ENCODE measurements around the gene MCOLN2.
"Not testable (repeated sequence)": the region's sequence is repeated elsewhere in the genome, so short reads cannot be mapped to it uniquely, and the experiment has no call there.

Gene MCOLN2

DNA sequence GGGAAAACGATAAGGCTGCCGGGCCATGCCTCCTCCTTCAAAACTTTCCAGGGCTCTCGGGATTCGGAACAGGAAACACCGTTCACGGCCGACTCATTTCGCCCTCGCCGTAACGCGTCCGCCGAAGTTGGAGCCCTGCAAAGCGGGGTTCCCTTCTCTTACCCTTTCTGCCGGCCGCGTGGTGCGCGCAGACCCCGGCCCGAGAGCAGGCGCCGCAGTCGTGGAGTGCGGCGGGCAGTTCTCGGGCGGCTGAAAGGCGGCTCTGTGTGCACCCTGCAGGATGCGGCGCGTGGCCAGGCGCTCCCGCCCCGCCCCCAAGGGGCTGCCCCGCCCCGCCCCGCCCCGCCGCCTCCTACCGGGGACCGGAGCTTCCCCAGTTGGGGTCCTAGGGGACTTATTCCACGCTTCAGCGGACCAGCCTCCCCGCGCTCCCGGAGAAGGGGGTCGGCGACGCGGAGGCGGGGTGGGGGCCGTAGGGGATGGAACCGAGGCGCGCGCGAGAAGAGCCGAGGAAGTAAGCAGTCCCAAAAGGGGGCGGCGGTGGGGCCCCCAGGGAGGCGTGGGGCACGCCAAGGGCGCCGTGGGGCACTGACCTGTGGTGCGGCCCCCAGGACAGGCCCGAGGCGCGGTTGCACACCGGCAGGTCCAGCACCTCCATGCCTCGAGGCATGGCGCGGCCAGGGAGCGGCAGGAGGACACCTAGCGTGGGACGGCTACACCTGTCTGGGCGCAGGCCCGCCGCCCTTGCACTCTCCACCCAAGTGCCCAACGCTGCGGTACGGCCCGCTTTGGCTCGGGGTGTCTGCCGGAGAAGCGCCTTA, at the start of gene MCOLN2:
MCOLN2 (minus strand) TSS at position 268 of the 821 bp plus-strand sequence; CDS start at position 27, 241 bp downstream.
- peak; percentile 43 for DNase-seq

DNA sequence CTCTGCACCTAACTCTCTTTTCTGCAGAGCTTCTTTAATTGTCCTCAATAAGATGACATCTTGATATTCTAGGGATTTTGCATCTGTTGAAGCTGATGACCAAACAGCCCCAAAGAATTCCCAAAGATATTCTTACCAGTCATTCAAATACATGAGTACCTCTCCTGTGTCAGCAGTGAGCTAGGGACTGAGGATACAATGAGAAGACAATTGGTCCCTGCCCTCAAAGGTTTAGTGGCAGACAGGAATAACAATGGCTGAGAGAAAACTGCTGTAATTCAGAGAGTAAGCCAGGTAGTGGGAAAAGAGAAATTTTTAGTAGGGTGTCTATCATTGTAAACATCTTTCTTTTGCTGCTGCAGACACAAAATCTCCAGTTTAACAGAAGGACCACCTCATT, 45.5 kb upstream of the MCOLN2 start:
- DNase-seq: no peak

DNA sequence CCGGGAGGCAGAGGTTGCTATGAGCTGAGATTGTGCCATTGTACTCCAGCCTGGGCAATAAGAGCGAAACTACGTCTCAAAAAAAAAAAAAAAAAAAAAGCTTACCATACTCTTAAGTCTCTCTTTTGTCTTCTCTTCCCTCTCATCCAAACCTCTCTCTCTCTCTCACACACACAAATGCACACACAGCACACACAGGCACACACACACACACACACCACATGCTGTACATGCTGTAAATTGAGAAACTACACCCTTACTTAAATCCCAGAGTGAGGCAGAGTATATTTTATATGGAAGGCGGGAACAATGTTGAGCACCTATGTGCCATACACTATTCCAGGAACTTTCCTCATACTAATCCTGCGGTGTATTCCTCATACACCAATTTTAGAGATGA, 44.9 kb upstream of the MCOLN2 start:
- DNase-seq: no peak

DNA sequence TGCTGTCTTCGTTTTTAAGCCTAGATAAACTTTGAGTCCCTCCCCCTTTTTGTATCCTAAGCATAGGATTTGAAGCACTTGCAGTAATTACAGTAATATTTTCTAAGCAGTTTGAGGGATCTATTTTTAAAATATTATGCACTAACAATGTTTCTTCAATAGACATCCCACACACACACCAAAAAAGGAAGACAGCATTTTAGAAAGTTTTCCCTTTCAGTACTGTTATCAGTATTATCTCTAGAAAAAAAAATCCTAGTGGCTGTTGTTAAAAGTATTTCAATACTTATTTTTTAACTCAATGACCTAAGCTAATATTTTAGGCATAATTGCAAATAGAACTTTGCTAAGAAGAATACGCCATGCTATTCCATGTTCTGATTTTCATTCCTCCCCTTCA, 36.3 kb upstream of the MCOLN2 start:
- no peak for DNase-seq

DNA sequence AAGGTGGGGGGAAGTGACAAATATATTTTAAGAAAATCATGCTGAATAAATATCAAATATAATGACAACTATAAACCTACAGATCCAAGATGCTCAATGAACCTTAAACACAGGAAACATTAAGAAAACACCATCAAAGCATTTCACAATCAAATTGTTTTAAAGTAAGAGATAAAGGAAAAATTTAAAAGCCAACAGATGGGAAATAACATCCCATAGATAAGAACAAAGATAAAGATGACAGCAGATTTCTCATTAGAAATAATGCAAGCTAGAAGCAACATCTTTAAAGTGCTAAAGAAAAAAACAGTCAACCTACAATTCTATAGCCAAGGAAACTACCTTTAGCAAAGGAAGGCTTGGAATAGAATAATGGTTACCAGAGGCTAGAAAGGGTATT, 33.6 kb upstream of the MCOLN2 start:
- DNase-seq: no peak

DNA sequence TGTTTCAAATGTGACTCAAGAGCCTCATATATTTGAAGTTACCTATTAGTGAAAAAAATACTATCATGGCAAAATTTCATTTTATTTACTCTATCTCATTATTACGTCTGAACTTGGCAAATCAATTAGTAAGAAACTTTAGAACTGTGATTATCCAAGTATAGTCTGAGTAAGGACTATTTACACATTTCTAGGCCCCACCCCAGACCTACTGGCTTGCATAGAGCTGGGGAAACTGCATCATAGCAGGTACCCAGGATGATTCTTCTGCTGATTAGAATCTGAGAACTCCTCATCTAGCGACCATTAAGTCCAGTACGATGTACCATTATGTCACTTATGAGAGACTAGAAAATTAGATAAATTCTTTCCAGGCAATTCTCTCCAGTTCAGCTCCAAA, 31.2 kb upstream of the MCOLN2 start:
- DNase-seq: no peak

DNA sequence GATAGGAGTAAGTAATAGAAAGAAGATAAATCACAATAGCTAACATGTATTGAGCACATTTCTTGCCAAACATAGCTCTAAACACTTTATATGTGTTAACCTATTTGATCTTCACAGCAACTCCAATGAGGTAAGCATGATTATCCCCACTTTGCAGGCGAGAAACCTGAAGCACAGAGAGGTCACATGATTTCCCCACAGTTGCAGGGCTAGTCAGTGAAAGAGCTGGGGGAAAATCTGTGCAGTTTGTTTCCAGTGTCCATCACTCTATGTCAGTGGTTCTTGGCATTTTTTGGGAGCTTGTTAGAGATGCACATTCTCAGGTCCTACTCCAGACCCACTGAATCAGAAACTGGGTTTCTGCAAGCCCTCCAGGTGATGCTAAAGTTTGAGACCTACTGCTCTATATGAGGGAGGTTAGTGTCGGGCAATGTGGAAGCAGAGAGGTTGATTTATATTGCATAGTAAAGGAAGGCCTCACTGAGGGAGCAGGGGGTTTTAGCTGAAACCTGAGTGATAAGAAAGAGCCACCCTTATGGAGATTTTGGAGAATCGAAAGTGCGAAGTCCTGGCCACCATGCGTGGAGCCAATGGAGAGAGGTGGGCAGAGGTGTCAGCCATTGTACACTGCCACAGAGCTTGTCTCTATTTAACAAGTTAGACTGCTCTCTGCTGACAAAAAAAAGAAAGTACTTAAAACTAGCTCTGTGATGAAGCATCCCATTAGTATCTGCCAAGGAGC, 30.5 kb upstream of the MCOLN2 start:
- DNase-seq: no peak

DNA sequence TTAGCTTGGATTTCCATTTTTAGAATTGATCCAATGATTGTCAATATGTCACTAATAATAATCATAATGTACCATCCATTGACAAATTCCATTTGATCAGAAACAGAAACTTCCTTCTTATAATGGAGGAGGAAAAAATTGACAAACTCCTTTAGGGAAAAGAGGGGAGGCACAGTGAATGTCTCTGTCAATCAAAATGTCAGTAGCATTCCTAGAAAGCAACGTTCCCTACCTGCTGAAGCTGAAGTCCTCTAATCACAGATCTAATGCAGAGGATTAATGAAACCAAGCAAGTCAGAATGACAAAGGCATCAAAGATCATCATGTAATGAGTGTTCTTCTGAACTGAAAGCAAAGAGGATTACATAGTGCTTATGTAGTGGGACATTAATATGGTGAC, 29.0 kb upstream of the MCOLN2 start:
- DNase-seq: no peak

DNA sequence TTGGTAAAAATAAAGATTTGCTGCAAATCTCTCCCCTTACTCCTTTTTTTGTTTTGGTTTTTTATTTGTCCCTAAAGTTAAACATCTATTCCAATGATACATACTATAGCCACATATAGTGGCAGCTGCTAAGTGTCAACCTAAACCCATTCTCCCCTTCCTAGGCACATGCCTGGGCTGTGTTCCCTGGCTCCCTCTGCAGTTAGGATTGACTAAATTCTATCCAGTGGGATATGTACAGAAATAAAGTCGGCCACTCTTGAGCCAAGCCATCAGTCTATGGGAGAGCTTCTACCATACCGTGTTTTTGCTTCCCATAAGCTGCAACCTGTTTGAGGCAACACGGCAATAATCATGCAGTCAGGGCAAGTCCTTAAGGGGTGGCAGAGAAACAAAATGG, 27.8 kb upstream of the MCOLN2 start:
- DNase-seq: no peak

DNA sequence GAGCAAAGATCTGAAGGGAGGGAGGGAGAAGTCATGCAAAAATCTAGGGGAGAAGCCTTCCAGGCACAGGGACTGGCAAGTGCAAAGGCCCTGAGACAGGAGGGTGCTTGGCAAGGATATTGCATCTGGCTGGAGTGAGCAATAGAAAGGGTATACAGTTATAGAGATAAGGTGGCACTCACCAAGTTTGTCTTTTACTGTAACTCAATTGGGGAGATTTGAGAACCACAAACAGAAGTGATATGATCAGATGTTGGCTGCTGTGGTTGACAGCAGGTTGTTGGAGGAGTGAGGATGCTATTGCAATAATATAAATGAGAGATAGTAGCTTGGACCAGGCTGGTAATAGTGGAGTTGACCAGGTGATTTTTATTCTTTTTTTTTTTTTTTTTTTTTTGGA, 25.8 kb upstream of the MCOLN2 start:
- no peak for DNase-seq

DNA sequence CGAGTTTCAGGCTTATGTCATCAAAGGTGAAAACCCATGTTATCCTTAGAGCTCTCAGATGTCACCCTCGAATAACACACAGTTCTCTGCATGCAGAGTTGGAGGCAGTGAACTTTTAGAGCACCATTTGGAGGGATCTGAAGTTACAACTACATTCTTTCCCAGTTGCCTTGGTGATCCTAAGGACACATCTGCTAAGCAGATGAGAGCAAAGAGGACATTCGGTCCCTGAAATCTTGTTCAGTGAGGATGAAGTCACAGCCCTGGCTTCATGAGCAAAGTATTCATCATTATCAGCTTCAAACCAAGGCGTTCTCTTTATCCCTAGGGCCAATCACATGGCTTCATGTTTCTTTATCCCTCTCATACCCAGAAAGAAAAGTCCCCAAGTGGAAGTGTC, 23.1 kb upstream of the MCOLN2 start:
- no peak for DNase-seq

DNA sequence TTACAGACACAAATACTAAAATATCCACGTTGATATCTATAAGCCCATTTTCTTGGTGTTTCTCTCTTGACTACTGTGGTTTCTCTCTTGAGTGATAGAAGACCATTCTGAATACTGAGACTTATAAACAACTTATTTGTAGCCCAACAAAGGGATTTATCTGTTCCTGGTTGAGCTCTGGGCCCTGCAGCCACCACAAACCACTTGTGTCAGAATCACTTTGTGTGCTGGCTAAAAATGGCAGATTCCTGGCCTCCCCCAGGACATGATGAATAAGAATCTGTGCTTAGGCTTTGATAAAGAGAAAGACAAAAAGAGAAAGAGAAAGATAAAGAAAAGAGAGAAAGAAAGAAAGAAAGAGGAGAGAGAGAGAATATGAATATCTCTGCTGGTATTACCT, 18.9 kb upstream of the MCOLN2 start:
- no peak for DNase-seq

DNA sequence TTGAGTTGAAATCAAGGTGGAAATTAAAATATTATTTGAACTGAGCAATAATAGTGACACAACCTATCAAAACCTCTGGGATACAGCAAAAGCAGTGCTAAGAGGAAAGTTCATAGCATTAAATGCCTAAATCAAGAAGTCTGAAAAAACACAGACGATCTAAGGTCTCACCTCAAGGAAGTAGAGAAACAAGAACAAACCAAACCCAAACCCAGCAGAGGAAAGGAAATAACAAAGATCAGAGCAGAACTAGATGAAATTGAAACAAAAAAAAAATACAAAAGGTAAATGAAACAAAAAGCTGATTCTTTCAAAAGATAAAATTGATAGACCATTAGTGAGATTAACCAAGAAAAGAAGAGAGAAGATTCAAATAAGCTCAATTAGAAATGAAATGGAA, 8.7 kb upstream of the MCOLN2 start:
- DNase-seq: not testable (repeated sequence)

DNA sequence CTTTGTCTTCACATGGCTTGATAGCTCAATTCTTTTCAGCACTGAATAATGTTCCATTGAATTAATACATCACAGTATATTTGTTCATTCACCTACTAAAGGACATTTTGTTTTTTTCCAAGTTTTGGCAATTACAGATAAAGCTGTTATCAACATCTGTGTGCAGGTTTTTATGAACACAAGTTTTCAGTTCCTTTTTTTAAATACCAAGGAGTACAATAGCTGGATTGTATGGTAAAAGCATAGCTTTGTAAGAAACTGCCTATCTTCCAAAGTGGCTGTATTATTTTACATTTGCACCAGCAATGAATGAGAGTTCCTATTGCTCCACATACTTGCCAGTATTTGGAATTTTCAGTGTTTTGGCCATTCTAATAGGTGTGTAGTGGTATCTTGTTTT, 4.8 kb upstream of the MCOLN2 start:
- no peak for DNase-seq

DNA sequence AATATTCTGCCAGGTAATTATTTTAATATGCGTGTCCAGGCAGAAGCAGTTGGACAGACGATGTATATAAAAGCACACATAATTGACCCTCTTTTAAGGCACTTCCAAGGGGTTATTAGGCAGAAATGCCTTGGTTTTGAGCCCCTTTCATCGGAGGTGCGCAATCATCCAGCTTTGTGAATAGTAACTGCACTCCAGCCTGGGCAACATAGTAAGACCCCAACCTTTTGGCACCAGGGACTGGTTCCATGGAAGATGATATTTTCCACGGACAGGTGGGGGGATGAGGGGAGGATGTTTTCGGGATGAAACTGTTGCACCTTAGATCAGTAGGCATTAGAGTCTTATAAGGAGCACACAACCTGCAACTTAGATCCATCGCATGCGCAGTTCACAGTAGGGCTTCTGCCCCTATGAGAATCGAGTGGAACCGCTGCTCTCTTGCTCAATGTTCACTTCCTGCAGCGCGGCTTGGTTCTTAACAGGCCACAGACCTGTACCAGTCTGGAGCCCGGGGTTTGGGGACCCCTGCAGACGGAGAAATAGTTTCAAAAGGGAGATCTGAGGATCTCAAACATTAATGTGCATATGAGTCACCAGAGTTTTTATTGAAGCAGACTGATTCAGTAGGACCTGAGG, 1.8 kb upstream of the MCOLN2 start:
- no peak for DNase-seq

DNA sequence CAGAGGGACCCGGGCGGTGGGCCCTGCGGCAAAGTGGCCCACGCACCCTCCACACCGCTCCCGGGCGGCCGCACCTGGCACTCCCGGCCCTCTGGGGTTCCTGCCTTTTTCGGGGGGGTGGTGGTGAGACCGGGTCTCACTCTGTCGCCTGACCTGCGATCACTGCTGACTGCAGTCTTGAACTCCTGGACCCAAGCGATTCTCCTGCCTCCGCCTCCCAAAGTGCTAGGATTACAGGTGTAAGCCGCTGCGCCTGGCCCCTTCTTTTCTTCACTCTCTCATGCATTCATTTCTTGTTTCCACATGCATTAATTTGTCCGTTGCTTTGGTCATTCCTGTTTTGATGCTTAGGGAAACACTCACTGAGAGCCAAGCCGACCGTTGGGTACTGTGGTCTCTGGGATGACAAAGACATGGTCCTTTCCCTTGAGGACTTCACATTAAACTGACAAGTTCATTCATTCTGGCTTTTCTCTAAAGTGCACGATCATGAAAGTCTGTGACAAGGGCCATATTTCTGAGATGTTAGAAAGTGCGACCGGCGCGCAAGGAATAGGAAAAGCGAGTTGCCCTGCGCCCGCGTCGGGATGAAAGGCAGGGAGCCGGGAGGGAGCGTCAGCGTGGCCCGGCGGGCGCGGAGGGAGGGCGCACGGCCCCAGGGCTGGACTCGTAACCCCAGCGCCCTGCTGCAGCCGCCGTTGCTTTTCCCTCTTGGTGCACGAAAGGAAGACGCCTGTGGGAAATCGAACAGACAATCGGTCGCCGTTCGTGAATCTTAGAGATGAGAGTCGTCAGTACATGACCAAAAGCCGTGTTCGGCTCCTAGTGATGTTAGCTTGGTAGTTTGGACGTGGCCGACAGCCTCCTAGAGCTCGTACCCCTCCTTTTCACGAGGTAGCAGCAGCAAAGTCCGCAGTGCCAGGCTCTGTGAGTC, 1.0 kb upstream of the MCOLN2 start:
- peak; percentile 30 for DNase-seq

DNA sequence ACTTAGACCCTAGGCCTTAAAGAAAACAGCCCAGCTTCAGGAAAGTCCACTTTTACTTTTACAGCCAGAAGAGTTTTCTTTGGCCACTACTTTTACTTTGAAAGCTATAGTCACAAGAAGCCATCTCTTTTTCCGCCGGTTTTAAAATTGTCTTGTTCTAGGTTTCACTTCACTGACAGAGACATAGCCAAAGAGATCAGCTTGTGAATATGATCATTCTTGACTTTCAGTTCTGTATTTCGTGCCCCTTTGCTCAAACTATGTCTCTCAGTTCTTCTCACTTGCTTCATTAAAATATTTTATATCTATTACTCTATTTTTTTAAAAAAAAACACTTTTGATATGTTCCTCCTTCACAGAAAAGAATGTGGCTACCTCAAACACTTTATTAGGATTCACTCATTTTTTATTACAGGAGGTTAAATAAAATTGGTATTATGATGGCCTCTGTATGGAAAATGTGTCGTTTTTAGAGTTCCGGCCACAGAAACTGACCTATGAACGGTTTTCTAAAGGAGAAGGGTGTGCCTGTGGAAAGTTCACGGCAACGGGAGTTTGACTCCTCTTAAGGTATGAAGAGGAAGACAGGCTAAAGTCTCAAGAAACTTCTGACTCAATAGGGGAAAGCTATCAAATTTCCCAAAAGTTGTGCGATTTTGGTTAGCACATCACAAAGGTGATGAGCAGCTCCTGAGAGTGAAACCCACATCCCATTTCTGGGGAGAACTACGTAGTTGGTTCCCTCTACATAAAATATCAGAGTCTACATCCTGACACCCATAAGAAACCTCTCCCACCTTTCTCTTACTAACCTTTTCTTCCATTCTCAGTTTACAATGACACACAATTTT, 1.2 kb downstream of the MCOLN2 start:
- no peak for DNase-seq

DNA sequence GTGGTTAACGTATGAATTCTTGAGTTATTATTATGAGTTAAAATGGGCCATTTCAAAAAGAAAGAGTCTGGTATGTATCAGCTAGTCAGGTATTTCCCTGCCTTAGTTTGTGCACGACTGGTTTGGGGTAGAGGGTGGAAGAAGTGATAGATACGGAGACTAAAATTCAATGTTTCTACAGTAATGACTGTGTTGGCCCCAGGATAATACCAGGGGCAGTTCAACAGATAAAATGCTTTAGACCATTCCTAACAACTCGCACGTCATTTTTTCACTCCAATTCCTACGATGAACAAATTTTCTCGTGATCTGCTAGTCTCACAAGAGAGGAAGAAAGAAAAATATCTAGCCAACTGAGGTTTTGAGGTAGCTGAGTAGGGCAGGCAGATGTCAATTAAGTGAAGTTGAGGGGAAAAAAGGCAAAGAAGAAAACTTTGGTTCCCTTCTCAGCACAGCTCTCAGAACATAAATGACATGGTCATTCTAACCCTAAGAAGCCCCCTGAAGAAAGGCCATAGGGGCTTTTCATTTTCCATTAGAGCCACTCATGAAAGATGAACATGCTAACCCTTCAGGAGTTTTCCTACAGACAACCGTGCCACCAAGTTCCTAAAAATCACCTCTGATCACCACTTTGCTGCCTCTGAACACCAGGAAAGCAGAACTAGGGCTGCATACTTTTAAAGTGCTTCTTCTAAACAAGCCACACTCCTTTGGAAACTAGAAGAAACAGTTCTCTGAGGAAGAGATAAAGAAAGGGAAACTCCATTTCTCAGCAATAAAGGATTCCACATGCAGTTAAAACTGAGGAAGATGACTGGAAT, 5.6 kb downstream of the MCOLN2 start:
- DNase-seq: no peak

DNA sequence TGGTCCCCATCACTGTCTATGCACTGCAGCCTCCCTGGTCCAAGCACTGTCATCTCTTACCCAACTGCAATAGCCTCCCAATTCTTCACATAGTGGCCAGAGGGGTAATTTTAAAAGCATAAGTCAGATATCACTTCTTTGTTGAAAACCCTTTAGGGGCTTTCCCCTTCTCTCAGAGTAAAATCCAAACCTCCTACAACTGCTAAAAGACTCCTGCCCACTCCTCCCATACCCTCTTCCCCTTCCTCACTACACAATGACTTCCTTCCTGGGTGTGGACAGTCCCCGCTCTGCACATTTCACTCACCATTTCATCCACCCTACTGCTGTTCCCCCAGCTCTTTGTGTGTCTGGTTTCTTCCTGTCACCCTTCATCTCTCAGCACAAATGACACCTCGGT, 8.3 kb downstream of the MCOLN2 start:
- no peak for DNase-seq

DNA sequence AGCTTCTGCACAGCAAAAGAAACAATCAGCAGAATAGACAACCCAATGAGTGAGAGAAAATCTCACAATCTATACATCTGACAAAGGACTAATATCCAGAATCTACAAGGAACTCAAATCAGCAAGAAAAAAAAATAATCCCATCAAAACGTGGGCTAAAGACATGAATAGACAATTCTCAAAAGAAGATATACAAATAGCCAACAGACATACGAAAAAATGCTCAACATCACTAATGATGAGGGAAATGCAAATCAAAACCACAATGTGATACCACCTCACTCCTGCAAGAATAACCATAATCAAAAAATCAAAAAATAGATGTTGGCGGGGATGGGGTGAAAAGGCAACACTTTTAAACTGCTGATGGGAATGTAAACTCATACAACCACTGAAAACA, 10.4 kb downstream of the MCOLN2 start:
- DNase-seq: not testable (repeated sequence)

DNA sequence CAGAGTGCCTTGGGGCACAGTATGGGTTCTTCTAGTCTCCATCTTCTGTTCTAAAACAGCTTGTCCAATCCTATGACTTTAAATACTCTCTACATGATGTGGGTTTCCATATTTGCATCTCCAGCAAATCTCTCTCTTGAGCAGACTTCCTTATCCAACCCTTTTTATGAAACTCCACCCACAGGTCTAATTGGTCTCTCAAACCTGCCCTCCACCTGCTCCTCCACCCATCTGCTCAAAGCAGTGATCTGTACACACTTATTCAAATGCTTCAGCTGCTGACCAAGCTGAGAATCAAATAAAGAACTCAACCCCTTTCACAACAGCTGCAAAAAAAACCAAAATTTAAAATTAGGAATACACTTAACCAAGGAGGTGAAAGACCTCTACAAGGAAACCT, 11.5 kb downstream of the MCOLN2 start:
- DNase-seq: no peak

Data from NCI-H146 (cell line).